ENCODE data around the gene PRLR. TPM values are rescaled to one million over a fixed set of nuclear protein-coding genes. Genes with fewer than 3 reads are reported as not detected.

Gene PRLR
- total and polyA plus RNA-seq, 4 donors, result 3.5 to 44.5 (median 14.3) TPM

DNA sequence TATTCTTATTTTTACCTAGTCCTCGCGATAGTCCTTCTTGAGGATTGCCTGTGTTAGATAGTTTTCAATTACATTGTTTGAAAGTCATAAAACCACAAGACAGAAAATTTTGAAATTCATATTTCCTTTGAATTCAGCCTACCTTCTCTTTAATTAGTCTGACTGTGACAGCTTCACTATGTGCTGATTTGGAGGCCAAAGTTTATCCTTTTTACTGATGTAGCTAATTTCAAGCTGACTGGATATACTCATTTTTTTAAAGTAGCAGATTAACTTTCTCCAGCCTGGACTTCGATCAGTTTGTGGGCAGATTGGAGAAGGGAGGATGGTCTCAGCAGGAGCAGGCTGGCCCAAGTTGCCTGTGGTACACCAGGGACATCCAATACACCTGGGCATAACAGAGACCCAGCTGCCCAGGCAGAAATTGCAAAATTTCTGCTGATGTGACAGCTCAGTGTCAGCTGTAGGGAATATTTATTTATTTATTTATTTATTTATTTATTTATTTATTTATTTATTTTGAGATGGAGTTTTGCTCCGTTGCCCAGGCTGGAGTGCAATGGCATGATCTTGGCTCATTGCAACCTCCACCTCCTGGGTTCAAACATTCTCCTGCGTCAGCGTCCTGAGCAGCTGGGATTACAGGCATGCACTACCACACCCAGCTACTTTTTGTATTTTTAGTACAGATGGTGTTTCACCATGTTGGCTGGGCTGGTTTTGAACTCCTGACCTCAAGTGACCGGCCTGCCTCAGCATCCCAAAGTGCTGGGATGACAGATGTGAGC lies 206.7 kb downstream of the PRLR start (continued):
- TF ChIP-seq, protein P1, sequence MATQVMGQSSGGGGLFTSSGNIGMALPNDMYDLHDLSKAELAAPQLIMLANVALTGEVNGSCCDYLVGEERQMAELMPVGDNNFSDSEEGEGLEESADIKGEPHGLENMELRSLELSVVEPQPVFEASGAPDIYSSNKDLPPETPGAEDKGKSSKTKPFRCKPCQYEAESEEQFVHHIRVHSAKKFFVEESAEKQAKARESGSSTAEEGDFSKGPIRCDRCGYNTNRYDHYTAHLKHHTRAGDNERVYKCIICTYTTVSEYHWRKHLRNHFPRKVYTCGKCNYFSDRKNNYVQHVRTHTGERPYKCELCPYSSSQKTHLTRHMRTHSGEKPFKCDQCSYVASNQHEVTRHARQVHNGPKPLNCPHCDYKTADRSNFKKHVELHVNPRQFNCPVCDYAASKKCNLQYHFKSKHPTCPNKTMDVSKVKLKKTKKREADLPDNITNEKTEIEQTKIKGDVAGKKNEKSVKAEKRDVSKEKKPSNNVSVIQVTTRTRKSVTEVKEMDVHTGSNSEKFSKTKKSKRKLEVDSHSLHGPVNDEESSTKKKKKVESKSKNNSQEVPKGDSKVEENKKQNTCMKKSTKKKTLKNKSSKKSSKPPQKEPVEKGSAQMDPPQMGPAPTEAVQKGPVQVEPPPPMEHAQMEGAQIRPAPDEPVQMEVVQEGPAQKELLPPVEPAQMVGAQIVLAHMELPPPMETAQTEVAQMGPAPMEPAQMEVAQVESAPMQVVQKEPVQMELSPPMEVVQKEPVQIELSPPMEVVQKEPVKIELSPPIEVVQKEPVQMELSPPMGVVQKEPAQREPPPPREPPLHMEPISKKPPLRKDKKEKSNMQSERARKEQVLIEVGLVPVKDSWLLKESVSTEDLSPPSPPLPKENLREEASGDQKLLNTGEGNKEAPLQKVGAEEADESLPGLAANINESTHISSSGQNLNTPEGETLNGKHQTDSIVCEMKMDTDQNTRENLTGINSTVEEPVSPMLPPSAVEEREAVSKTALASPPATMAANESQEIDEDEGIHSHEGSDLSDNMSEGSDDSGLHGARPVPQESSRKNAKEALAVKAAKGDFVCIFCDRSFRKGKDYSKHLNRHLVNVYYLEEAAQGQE (IDR thresholded peaks at IDR 0.05), result no peak
- TF ChIP-seq FOXA1 (IDR thresholded peaks at IDR 0.05) (no peak), GABPA (IDR thresholded peaks at IDR 0.05 in 1 of 2, conservative IDR thresholded peaks at IDR 0.05 in 1 of 2) (no peak), YY1 (IDR thresholded peaks at IDR 0.05) (no peak)

DNA sequence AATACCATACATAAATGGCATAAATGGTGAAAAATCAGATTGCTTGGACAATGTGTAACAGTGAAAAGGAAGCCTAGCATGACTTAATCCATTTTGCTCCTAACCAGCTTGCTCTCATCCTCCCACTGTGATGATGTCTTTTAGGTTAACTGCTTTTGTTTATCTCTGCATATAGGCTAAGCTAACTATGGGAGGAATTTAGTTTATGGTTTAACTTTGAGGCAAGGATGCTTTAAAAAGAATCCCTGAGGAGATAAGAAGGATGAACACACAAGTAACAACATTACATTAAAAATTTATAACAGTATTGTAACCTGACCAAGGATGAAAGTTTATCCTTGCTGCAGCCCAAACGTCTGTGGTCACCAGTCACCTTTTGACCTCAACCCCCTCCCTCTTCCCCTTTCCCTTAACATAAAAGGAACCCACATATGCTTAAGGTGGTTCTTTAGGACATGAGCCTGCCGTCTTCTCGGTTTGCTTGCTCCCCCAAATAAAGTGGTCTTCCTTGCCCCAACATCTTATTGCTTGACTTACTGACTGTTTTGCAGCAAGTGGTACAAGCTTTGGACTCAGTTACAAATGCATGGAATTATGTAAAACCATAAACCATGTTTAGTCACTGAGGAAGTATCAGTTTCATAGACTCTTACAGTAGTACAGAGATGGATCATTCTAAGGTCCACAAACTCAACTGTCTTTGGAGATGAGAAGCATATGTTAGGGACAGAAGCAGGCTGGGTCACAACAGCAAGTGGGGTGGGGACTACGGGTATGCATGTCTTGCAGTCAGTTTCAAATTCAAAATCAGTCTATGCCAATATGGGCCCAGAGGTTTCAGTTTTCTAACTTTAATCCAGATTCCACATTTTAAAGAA lies 213.9 kb downstream of the PRLR start:
- Histone ChIP-seq H3K9ac (ENCODE audit: low read depth in 1 of 2, low read length in 2 of 2) (no peak overlapping the region), H3K9me3 (ENCODE audit: control insufficient read depth in 4 of 4, low read length in 3 of 4) (no peaks in the 10 kb centered on the region), H3K27me3 (ENCODE audit: control insufficient read depth in 4 of 4, insufficient read depth in 4 of 4, low read length in 3 of 4) (no peaks in the 10 kb centered on the region), H3K4me3 (ENCODE audit: low read depth in 1 of 3, low read length in 3 of 3) (no peak overlapping the region), H3K36me3 (ENCODE audit: control insufficient read depth in 4 of 4, insufficient read depth in 3 of 4, low read depth in 1 of 4, low read length in 3 of 4) (peaks cover 0 to 30% (median 18%) of the 10 kb centered on the region in 4 donors), H3K27ac (ENCODE audit: low read depth in 1 of 2, low read length in 2 of 2) (no peak overlapping the region), H3K4me1 (ENCODE audit: control insufficient read depth in 4 of 4, insufficient read depth in 4 of 4, low read length in 3 of 4) (no peaks in the 10 kb centered on the region)
- TF ChIP-seq RAD21 (IDR thresholded peaks at IDR 0.05), result no peak
- TF ChIP-seq JUND (IDR thresholded peaks at IDR 0.05), result no peak
- TF ChIP-seq FOXA1 (IDR thresholded peaks at IDR 0.05), result no peak
- no peak for TF ChIP-seq FOXA2 (IDR thresholded peaks at IDR 0.05)
- TF ChIP-seq SP1 (IDR thresholded peaks at IDR 0.05), result no peak
- TF ChIP-seq, protein P2, sequence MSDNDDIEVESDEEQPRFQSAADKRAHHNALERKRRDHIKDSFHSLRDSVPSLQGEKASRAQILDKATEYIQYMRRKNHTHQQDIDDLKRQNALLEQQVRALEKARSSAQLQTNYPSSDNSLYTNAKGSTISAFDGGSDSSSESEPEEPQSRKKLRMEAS (IDR thresholded peaks at IDR 0.05), result no peak
- TF ChIP-seq YY1 (IDR thresholded peaks at IDR 0.05), result no peak
- no peak for TF ChIP-seq RXRA (IDR thresholded peaks at IDR 0.05)
- no peak for TF ChIP-seq TAF1 (conservative IDR thresholded peaks at IDR 0.05)
- TF ChIP-seq, protein P3, sequence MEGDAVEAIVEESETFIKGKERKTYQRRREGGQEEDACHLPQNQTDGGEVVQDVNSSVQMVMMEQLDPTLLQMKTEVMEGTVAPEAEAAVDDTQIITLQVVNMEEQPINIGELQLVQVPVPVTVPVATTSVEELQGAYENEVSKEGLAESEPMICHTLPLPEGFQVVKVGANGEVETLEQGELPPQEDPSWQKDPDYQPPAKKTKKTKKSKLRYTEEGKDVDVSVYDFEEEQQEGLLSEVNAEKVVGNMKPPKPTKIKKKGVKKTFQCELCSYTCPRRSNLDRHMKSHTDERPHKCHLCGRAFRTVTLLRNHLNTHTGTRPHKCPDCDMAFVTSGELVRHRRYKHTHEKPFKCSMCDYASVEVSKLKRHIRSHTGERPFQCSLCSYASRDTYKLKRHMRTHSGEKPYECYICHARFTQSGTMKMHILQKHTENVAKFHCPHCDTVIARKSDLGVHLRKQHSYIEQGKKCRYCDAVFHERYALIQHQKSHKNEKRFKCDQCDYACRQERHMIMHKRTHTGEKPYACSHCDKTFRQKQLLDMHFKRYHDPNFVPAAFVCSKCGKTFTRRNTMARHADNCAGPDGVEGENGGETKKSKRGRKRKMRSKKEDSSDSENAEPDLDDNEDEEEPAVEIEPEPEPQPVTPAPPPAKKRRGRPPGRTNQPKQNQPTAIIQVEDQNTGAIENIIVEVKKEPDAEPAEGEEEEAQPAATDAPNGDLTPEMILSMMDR (IDR thresholded peaks at IDR 0.05; ENCODE audit: low read depth, low read length, missing input control), result no peak
- TF ChIP-seq, protein P4, sequence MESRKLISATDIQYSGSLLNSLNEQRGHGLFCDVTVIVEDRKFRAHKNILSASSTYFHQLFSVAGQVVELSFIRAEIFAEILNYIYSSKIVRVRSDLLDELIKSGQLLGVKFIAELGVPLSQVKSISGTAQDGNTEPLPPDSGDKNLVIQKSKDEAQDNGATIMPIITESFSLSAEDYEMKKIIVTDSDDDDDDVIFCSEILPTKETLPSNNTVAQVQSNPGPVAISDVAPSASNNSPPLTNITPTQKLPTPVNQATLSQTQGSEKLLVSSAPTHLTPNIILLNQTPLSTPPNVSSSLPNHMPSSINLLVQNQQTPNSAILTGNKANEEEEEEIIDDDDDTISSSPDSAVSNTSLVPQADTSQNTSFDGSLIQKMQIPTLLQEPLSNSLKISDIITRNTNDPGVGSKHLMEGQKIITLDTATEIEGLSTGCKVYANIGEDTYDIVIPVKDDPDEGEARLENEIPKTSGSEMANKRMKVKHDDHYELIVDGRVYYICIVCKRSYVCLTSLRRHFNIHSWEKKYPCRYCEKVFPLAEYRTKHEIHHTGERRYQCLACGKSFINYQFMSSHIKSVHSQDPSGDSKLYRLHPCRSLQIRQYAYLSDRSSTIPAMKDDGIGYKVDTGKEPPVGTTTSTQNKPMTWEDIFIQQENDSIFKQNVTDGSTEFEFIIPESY (IDR thresholded peaks at IDR 0.05), result no peak
- TF ChIP-seq, protein P1 (IDR thresholded peaks at IDR 0.05), result no peak
- TF ChIP-seq EGR1 (IDR thresholded peaks at IDR 0.05; ENCODE audit: low read depth in 2 of 2), result no peak
- TF ChIP-seq GABPA (IDR thresholded peaks at IDR 0.05 in 1 of 2, conservative IDR thresholded peaks at IDR 0.05 in 1 of 2), result no peak
- no peak for DNase-seq (ENCODE audit: low spot score)
- WGBS, result 73% methylated on average over 4 of the region's 4 CpGs

Data from liver (tissue), 9 donors.